NCI-H1092 treated with DMSO at 0.1 percent for 48 hours (cell line): ENCODE measurements around the gene TMEM126B.
A peak's percentile ranks its signal among the peaks of the same experiment; 100 is the strongest.
"Not testable (repeated sequence)": the region's sequence is repeated elsewhere in the genome, so short reads cannot be mapped to it uniquely, and the experiment has no call there.

Experiments used
- DNase-seq: peaks from one replicate; lab custom pipeline; 2025; lab: John Stamatoyannopoulos, UW

Gene TMEM126B

DNA sequence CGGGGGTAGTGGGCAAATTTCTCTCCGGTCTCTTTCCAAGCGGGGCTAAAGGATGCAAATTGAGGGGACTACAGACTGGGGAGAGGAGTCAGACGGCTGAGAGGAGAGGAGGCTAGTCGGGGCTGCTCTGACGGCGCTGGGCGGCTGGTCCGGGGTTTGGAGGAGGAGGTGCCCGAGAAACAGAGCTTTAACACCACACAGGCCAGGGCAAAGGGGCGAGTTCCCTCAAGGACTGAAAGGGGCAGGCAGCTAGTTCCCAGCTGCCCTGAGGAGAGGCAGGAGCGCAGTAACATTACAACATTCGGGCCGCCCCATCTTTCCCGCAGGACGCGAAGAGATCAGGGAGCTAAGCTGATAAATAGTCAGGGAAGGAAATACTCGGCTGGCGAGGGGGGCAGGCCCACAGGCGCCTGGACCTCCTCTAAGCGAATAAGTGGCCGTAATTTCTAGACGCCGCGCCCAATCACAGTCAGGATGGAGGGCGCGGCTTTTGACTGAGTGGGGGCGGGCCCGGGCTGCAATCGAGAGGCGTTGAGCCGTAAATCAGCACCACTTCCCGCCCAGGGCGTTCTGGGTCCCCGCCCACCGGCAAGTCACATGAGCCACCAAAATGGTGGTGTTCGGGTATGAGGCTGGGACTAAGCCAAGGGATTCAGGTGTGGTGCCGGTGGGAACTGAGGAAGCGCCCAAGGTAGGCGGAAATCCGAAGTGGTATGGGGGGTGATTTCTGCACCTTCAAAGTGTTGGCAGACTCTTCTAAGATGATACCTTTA is at the start of gene TMEM126B:
TMEM126B (plus strand) TSS at position 596 of the 773 bp plus-strand sequence; CDS start at position 611, 15 bp downstream.
- DNase-seq = peak; percentile 99

DNA sequence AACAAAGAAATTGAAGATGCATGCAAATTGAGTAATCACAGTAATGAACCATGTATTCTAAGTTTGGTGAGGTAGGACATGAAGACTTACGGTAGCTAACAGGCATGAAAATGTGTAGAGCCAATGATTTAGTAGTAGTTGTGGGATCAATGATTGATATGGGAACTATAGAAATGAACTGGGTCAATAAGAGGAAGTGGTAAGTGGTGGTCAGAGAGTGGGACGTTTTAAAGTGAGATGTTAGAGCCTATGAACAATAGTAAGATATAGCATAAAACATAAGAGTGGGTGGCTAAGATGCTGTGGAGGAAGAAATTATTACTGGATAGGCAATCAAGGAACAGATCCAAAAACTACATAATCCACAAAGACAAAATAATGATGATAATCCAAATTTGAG is 46.3 kb upstream of the TMEM126B start:
- DNase-seq = no peak

DNA sequence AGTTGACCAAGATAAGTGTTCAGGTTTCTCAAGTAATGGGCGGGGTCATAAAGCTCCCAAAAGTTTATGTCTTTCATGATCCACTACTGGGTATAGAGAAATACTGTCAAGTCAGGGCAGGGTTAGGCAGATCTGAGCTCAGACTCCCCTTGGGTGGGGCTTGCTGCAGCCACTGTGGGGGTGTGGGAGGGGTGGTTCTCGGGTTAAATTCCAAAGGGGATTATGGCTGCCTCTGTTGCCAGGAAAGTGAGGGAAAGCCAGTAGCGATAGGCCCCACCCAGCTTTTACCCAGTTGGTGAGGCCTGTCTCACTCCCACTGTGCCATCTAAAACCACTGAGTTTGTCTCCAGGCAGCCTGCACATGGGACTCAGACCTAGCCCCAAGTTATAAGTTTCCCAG is 39.0 kb upstream of the TMEM126B start:
- no peak for DNase-seq

DNA sequence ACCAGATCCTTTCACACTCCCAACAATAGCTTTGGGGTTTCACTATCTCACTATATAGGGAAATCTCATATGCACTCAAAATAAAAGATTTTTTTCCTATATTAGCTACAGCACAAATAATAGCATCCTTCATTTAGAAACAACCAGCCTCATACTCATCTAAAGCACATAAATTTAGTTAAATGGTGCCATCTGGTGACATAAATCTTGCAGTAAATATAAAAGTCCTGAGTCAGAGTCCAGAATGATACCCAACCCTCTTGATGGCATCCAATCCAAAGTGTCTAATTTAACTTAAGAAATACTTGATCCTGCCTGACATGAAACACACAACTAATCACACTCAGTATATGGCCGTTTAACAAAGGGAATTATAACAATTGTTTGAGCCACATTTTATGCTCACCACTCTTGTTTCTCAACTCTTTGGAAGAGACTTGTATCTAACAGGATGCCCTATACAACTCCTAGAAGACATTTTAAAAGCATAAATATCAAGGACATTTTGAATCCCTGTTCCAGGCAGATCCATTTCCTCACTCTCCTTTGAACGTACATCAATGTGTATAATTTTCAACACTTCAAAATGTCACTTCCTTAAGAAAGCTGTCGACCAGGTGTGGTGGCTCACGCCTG is 37.4 kb upstream of the TMEM126B start:
- peak; percentile 33 for DNase-seq

DNA sequence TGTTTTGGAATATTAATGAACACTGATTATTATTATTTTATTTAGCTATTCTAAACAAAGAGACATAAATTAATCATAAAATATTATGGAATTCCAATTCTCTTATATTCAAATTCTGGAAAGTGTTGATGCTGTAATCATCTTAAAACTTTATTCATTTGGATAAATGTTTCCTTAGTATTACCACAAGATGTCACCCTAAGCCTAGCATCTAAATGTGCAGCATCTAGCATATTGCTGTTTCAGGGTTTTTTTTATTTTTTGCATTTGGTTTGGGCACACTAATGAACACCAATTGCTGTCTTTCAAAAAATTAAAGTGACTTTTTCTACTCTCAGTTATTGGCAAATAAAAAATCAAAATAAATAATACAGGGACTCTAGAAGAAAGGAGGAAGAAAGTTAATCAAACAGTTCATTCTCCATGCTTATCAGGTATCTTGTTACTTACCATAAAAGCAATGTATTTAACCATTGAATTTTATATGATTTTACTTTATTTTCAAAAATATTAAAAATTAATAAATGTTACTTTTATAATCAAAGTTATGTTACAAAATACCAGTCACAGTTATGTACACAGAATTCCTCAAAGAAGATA is 33.0 kb upstream of the TMEM126B start:
- peak; percentile 49 for DNase-seq

DNA sequence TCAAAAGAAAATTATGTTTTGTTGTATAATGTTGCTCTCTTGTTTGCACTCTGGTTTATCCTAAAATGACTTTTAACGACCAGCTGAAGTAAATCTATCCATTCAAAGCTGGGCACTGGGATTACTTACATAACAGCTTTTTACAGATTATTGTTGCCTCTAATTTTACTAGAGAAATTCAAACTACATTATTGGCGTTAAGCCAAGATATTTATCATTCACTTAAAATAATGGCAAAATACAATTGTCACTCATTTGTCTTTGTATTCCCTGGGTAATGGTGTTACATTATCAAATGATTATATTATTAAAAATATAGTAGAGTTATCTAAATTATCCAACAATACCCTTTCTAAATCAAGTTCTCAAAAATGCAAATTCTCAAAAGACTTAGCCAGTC is 31.5 kb upstream of the TMEM126B start:
- DNase-seq = no peak

DNA sequence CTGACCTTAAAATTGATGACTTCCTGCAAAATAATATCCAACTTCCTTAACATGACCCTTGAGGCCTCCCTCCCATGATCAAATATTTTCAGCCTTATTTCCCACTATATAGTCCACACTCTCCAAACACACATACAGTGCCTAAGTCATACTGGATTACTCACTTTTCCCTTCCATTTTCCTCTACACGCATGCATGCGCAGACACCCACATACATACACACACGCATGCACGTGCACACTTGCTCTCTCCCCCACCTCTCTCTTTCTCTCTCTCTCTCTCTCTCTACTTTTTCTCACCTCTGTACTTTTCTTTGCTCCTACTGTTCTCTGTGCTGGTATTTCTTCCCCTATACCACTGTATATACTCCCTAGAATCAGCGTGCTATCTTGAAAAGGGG is 29.3 kb upstream of the TMEM126B start:
- DNase-seq = no peak

DNA sequence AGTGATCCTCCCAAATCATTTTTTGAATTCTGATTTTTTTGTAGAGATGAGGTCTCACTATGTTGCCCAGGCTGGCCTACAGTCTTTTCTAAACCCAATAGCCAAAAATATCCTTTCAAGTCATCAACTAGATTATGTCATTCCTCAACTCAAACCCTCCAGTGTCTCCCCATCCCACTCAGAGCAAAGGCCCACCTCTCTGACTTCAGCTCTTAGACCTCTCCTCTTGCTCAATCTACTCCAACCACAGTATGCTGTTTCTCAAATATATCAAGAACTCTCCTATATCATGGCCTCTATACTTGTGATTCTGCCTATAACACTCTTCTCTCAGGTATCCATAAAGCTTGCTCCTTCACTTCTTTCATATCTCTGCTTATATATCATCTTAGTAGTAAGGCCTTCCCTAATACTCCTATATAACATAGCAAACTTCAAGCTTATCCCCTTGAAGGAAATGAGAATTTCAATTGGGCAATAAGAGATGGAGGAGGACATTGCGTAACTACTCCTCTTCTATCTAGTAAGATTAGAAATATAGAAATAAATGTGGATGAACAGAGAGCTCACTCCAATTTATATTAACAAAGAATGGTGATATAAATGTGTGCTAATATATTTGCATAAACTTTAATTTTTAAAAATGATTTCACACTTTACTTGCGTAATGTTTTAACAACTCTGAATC is 25.7 kb upstream of the TMEM126B start:
- no peak for DNase-seq

DNA sequence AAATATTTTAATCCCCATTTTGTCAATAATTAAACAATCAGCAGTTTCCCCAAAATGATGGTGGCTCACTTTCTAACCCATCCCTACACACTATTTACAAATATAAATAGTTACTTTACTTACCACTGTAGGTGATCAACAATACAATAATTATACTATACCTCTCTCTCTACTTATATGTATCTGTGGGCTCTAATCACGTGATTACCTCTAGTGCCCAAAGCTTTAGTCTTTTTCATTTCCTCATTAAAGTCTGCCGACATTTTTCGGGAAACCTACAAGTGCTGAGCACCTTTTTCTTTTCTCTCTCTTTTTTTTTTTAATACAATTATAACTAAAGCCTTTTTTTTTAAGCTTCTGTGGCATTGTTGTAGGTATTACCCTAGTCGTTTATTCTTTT is 25.2 kb upstream of the TMEM126B start:
- no peak for DNase-seq

DNA sequence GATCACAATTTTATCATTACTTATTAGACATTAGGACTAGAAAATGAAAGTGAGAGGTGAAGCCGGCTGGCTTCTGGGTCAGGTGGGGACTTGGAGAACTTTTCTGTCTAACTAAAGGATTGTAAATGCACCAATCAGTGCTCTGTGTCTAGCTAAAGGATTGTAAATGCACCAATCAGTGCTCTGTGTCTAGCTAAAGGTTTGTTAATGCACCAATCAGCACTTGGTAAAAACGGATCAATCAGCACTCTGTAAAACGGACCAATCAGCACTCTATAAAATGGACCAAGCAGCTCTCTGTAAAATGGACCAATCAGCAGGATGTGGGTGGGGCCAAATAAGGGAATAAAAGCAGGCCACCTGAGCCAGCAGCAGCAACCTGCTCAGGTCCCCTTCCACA is 22.2 kb upstream of the TMEM126B start:
- DNase-seq = not testable (repeated sequence)

DNA sequence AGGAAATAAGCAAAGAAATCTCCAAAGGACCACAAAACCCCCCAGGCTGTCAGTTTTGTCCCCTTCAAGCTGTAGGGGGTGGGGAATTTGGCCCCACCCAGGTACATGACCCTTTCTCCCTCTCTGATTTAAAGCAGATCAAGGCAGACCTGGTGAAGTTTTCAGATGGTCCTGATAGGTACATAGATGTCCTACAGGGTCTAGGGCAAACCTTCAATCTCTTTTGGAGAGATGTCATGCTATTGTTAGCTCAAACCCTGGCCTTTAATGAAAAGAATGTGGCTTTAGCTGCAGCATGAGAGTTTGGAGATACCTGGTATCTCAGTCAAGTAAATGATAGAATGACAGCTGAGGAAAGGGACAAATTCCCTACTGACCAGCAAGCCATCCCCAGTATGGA is 19.8 kb upstream of the TMEM126B start:
- DNase-seq = not testable (repeated sequence)

DNA sequence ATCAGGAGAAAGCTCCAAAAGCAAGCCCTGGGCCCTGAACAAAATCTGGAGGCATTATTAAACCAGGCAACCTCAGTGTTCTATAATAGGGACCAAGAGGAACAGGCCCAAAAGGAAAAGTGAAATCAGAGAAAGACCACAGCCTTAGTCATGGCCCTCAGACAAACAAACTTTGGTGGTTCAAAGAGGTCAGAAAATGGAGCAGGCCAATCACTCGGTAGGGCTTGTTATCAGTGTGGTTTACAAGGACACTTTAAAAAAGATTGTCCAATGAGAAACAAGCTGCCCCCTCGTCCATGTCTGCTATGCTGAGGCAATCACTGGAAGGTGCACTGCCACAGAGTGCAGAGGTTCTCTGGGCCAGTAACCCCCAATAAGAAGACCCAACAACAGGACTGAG is 19.1 kb upstream of the TMEM126B start:
- not testable (repeated sequence) for DNase-seq

DNA sequence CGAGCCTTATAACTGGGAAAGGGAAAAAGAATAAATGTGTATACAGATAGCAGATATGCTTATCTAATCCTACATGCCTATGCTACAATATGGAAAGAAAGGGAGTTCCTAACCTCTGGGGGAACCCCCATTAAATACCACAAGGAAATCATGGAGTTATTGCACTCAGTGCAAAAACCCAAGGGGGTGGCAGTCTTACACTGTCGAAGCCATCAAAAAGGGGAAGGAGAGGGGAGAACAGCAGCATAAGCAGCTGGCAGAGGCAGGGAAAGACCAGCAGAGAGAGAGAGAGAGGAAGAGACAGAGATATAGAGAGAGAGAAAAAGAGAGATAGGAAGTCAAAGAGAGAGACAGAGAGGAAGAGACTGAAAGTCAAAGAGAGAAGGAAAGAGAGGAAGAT is 16.8 kb upstream of the TMEM126B start:
- not testable (repeated sequence) for DNase-seq

DNA sequence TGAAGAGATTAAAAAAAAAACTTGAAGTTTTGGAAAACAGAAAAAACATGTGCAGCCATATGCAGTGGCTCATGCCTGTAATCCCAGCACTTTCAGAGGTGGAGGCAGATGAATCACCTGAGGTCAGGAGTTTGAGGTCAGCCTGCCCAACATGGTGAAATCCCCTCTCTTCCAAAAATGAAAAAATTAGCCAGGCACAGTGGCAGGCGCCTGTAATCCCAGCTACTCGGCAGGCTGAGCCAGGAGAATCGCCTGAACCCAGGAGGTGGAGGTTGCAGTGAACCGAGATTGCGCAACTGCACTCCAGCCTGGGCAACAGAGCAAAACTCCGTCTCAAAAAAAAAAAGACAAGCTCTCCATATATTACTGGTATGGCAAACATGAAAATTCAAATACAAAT is 8.9 kb upstream of the TMEM126B start:
- no peak for DNase-seq

DNA sequence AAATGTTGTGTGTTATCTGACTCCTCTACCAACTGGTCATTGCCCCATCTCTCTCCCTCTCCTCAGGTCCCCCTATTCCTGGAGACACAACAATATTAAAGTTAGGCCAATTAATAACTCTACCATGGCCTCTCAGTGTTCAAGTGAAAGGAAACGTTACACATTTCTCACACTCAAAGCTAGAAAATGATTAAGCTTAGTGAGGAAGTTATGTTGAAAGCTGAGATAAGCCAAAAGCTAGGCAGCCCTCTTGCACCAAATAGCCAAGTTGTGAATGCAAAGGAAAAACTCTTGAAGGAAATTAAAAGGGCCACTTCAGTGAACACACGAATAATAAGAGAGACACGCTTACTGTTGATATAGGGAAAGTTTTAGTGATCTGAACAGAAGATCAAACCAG is 8.1 kb upstream of the TMEM126B start:
- DNase-seq = no peak

DNA sequence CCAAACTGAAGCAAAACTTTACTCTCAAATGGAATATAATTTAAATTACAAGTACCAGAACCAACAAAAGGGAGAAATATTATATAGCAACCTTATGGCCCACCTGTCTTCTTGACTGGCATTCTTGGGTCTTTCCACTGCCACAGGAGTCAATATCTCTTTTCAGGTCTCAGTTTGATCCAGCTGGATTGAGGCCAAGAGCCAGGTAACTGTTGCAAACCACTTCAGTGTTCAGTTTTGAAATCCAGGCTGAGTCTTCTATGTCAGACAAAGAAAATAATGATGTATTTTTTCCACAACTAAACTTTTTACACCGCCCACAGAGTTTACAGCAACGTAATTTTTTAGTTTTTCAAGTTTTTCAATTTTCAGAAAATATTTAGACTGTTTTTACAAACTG is 1.9 kb upstream of the TMEM126B start:
- DNase-seq = peak; percentile 22

DNA sequence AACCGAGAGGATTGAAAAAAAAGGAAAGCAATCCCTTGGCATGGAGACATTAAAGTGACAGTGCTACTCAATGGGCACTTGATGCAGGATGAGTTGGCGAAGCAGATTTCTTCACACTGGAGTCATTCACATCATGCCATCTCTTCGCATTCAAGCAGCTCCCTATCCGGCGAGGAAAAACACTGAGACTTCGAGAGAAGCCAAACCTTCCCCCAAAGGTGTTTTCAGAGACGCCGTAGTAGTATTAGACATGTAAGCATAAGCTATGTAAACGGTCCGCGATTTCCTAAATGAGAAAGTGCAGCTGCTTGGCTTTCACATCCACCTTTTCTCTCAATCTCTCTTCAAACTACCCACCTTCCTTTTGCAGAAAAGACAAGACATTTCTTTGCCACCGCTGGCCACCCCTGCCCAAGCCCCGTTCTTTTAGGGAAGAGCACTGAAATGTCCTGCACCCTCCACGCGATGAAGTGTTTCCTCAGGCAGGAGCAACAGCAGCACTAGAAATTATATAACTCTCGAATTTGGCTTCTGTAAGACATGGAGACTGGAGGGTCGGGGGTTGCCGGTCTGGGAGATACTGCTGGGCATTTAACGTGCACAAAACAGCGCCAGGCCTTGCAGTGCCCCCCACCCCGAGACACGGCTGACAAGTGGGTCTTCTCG is 928 bp upstream of the TMEM126B start, which contains the start of gene DLG2:
DLG2 (minus strand) TSS at position 13 of the 666 bp plus-strand sequence.
- peak; percentile 77 for DNase-seq

DNA sequence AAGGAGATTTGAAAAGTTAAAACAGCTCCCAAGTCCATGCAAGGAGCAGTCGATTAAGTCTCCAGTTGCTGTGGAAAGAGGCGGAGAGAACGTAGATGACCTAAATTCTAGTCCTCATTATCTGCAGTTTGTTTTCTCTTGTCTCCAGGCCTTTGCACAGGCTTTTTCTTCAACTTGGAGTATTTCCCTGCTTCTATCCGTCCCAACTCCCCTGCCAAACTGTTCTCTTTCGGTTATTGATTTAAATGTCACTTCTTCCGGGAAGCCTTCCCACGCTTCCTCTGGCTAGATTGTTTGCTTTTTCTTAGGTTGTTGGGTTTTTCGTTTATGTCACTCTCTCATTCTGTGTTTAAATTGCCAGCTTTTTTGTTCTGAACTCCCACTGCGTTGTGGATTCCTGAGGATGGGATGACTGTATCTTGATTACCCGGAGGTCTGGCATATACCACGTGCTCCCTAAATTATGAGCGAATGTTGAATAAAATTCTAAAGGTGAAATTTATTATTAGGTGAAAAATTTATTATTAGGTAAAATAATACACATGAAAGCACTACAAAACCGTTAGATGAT is 463 bp downstream of the TMEM126B start:
- DNase-seq = no peak

DNA sequence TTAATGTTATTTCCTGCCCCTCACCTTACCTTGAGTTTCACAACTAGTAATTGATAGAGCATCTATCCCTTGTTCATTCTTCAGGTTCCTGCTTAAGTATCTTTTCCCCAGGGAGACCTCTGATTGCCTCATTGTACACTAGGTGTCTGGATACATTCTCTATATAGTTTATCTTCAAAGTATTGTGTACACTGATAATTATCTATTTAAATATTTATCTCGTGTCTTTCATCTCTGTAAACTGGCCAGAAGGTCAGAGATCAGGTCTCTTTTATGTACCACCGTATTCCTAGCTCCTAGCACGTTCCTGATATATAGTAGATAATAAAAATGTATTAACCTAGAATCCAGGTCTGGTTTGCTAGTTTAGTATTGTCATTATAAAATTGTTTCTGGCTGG is 6.4 kb downstream of the TMEM126B start:
- DNase-seq = no peak

DNA sequence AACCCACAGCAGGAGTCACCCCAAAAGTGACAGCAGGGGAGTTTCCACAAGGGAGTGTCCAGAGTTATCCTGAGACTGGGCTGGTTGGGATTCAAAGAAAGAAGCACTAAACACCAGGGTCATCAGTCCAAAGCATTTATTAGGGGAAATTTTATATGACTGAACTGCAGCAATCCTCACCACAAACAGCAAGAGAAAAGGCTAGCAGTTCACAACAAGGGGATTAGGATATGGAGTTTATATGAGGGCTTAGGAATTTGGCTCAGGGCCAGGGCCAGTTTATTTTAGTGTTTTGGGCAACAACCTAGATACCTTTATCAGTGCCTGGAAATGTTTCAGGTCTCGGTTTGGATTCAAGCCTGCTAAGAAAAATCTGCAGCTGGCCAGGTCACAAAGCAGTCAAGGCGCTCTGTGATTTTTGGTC is 14.8 kb downstream of the TMEM126B start:
- no peak for DNase-seq

DNA sequence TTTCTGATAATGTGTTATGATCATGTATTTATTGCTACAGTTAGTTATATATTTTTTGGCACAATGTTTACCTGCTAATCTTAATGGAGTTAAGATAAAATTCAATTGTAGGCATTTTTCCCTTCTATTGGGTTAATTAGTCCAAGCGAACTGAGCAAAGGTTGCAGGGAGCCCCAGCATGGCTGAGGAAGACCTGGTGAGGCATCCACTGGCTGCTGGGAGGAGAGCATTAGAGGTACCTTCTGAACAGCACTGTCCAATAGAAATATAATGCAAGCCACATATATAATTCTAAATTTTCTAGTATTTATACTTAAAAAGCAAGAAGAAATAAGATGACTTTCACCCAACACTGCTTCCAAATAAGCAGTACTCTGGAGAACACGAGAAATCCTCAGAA is 18.7 kb downstream of the TMEM126B start:
- DNase-seq = no peak
